NCI-H1436 treated with DMSO at 0.1 percent for 48 hours (cell line): ENCODE measurements around the gene HS2ST1.
"Not testable (repeated sequence)": the region's sequence is repeated elsewhere in the genome, so short reads cannot be mapped to it uniquely, and the experiment has no call there.

Experiments used
- DNase-seq: peaks from one replicate; lab custom pipeline; 2025; lab: John Stamatoyannopoulos, UW

The HS2ST1 gene

GRCh38 chr1:86971778-86972177, 57.3 kb downstream of the HS2ST1 start:
- no peak for DNase-seq

- no peak for DNase-seq
Observed at GRCh38 chr1:86972262-86972661, 57.8 kb downstream of the HS2ST1 start.

GRCh38 chr1:86975993-86976550, 61.6 kb downstream of the HS2ST1 start:
- DNase-seq, result no peak

- DNase-seq, result no peak
Observed at GRCh38 chr1:86976664-86977063, 62.2 kb downstream of the HS2ST1 start.

- no peak for DNase-seq
Observed at GRCh38 chr1:86981482-86982213, 67.2 kb downstream of the HS2ST1 start.

- DNase-seq, result not testable (repeated sequence)
Observed at GRCh38 chr1:86983677-86984076, 69.2 kb downstream of the HS2ST1 start.

- DNase-seq, result no peak
Observed at GRCh38 chr1:86987446-86987845, 73.0 kb downstream of the HS2ST1 start.

GRCh38 chr1:86988835-86989234, 74.4 kb downstream of the HS2ST1 start:
- no peak for DNase-seq

GRCh38 chr1:86989690-86990089, 75.3 kb downstream of the HS2ST1 start:
- DNase-seq, result not testable (repeated sequence)

GRCh38 chr1:86990826-86991225, 76.4 kb downstream of the HS2ST1 start:
- no peak for DNase-seq

GRCh38 chr1:86991549-86992186, 77.2 kb downstream of the HS2ST1 start:
- no peak for DNase-seq

- DNase-seq, result no peak
Observed at GRCh38 chr1:86992861-86993260, 78.4 kb downstream of the HS2ST1 start.

GRCh38 chr1:86993269-86993985, 79.0 kb downstream of the HS2ST1 start:
- DNase-seq, result no peak

GRCh38 chr1:86994061-86994460, 79.6 kb downstream of the HS2ST1 start:
- no peak for DNase-seq

- DNase-seq, result no peak
Observed at GRCh38 chr1:86997538-86997937, 83.1 kb downstream of the HS2ST1 start.

- no peak for DNase-seq
Observed at GRCh38 chr1:86998280-86998679, 83.8 kb downstream of the HS2ST1 start.

- no peak for DNase-seq
Observed at GRCh38 chr1:86998727-86999126, 84.3 kb downstream of the HS2ST1 start.

- DNase-seq, result no peak
Observed at GRCh38 chr1:87000460-87000859, 86.0 kb downstream of the HS2ST1 start.

- no peak for DNase-seq
Observed at GRCh38 chr1:87004857-87005256, 90.4 kb downstream of the HS2ST1 start.

GRCh38 chr1:87007323-87007722, 92.9 kb downstream of the HS2ST1 start:
- no peak for DNase-seq

GRCh38 chr1:87013385-87013784, 99.0 kb downstream of the HS2ST1 start:
- DNase-seq, result not testable (repeated sequence)

GRCh38 chr1:87017998-87018672, 103.7 kb downstream of the HS2ST1 start:
- no peak for DNase-seq
